HL-60 (cell line): Measurements from ENCODE around the gene FUT3.
"Not testable (repeated sequence)": the region's sequence is repeated elsewhere in the genome, so short reads cannot be mapped to it uniquely, and the experiment has no call there.

Source experiments
- DNase-seq, 2 experiments: peaks; one replicate each; pipeline ENCODE4 v3.0.0-alpha.2; 2010 to 2020; ENCODE audit warnings: low read depth in 1 of 2, low spot score in 1 of 2
- H3K27ac ChIP-seq: fragments of 250-450 bp; sonication (Bioruptor Pico); replicated peaks from 2 replicates; pipeline ENCODE4 v1.5.1; 2020; ENCODE audit warnings: mild to moderate bottlenecking, moderate library complexity
- H3K27me3 ChIP-seq: fragments of 250-450 bp; sonication (Bioruptor Pico); 2 replicates; pipeline ENCODE4 v1.5.1; 2021; ENCODE audit warnings: mild to moderate bottlenecking, moderate library complexity; ENCODE audit not compliant: insufficient read depth, poor library complexity, severe bottlenecking
- H3K4me3 ChIP-seq: replicated peaks from 2 replicates; pipeline ENCODE4 v1.5.1; 2011; ENCODE audit warnings: mild to moderate bottlenecking, control low read depth, low read length; ENCODE audit not compliant: insufficient read depth
- CTCF ChIP-seq: IDR thresholded peaks from one replicate; pipeline ENCODE4 v1.5.1; 2011; ENCODE audit warnings: low read length, control low read depth, inconsistent platforms; ENCODE audit not compliant: insufficient read depth
- GABPA ChIP-seq: IDR thresholded peaks from 2 replicates; pipeline ENCODE4 v1.6.1; 2012; ENCODE audit warnings: low read depth
- POLR2AphosphoS5 ChIP-seq: IDR thresholded peaks from 2 replicates; pipeline ENCODE4 v1.6.1; 2012; ENCODE audit warnings: low read depth
- REST ChIP-seq: IDR thresholded peaks from 2 replicates; pipeline ENCODE4 v1.6.1; 2012; ENCODE audit warnings: low read depth; ENCODE audit not compliant: insufficient replicate concordance
- SPI1 ChIP-seq: IDR thresholded peaks from 2 replicates; pipeline ENCODE4 v1.6.1; 2012; ENCODE audit warnings: low read depth, mild to moderate bottlenecking, borderline replicate concordance

The FUT3 gene

GRCh38 chr19:5863030-5863665 lies 11.9 kb upstream of the FUT3 start:
- TF ChIP-seq POLR2AphosphoS5 (no peak), REST (no peak), GABPA (no peak), SPI1 (no peak)
- no peak overlapping the region for H3K4me3 ChIP-seq
- no peak overlapping the region for H3K27ac ChIP-seq
- DNase-seq = no peak
- no peaks in the 10 kb centered on the region for H3K27me3 ChIP-seq

GRCh38 chr19:5857203-5858081 lies 6.2 kb upstream of the FUT3 start:
- Histone ChIP-seq H3K27ac (no peak overlapping the region), H3K4me3 (no peak overlapping the region), H3K27me3 (no peaks in the 10 kb centered on the region)
- DNase-seq = no peak
- TF ChIP-seq CTCF (no peak), POLR2AphosphoS5 (no peak), REST (no peak), SPI1 (no peak)

- H3K4me3 ChIP-seq, DNase-seq, H3K27me3 ChIP-seq, H3K27ac ChIP-seq: not testable (repeated sequence)
These were observed 3.9 kb upstream of the FUT3 start for GRCh38 chr19:5855151-5855550.

- H3K27me3 ChIP-seq, DNase-seq, H3K27ac ChIP-seq, H3K4me3 ChIP-seq: not testable (repeated sequence)
These were observed 2.9 kb upstream of the FUT3 start for GRCh38 chr19:5854121-5854520.

- TF ChIP-seq SPI1 = no peak
- TF ChIP-seq CTCF = no peak
- no peak for TF ChIP-seq GABPA
- no peak for TF ChIP-seq REST
- TF ChIP-seq POLR2AphosphoS5 = no peak
- H3K27ac ChIP-seq = no peak overlapping the region
- H3K4me3 ChIP-seq = no peak overlapping the region
- H3K27me3 ChIP-seq = no peaks in the 10 kb centered on the region
- no peak for DNase-seq
These were observed 431 bp downstream of the FUT3 start for GRCh38 chr19:5850743-5851293.
